Effector CD8-positive, alpha-beta T cell (primary cell): ENCODE measurements around the gene SLC38A1.
"Not testable (repeated sequence)": the region's sequence is repeated elsewhere in the genome, so short reads cannot be mapped to it uniquely, and the experiment has no call there.

Experiments
- DNase-seq: peaks from one replicate; lab custom pipeline; 2025; lab: John Stamatoyannopoulos, UW

Gene SLC38A1

GRCh38 chr12:46164186-46164761 lies 104.6 kb downstream of the SLC38A1 start:
- DNase-seq, result no peak

DNA sequence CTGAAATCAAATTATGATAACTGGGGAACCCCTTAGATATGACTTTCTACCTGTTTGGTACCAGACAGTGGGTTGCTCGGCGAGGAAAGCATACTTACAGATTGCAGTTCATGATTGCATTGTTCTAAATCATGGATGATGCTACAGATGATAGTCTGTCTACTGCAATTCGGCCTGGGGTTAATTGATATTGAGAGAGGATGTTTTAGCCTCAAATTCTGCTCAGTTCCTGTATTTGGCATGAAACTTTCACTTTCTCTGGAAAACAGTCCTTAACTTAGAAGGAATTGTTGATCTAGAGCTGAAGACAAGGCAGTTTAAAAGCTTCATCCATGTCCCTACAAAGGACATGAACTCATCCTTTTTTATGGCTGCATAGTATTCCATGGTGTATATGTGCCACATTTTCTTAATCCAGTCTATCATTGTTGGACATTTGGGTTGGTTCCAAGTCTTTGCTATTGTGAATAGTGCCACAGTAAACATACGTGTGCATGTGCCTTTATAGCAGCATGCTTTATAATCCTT lies 106.2 kb downstream of the SLC38A1 start:
- DNase-seq, result not testable (repeated sequence)

GRCh38 chr12:46160981-46161690 lies 107.7 kb downstream of the SLC38A1 start:
- no peak for DNase-seq

DNA sequence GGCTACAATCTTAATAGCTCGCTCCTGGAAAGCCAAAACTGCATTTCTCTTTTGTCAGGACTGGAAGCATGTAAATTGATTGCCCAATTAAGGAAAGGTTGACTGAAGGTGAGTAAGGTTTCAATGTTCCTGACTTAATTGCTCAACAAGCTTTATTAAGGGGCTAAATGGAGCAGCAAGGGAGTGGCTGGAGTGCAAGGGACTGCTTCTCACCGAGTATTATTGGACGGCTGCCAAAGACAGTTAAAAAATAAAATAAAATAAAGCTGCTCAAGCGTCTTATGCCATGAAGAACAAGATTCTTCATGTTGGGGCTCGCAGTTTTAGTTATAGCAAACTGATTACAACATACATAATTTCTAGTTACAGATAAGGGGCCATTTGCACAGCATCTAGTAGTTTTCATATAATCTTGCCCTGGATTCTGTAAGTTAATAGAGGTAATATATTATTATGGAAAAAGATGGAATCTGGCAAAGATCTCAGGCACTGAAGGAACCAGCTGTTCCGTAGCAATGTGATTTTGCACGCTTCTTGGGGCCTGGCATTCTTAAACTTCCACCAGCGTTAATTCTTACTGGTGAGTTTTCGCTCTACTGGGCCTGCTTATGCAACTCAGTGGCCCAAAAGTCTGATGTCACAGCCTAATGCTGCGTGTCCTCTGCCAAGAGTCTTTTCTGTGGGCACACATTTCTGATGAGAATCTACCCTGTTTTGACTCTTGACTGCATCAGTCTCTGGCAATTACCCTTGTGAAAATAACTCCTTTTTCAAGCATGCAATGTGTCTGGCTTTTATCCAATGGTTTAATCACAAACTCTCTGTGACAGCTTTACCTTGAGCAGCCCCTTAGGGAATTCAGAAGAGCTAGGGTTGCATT lies 108.5 kb downstream of the SLC38A1 start:
- no peak for DNase-seq

GRCh38 chr12:46159309-46159901 lies 109.4 kb downstream of the SLC38A1 start:
- DNase-seq, result no peak

- no peak for DNase-seq
Observed at GRCh38 chr12:46158501-46158900, 110.3 kb downstream of the SLC38A1 start.

DNA sequence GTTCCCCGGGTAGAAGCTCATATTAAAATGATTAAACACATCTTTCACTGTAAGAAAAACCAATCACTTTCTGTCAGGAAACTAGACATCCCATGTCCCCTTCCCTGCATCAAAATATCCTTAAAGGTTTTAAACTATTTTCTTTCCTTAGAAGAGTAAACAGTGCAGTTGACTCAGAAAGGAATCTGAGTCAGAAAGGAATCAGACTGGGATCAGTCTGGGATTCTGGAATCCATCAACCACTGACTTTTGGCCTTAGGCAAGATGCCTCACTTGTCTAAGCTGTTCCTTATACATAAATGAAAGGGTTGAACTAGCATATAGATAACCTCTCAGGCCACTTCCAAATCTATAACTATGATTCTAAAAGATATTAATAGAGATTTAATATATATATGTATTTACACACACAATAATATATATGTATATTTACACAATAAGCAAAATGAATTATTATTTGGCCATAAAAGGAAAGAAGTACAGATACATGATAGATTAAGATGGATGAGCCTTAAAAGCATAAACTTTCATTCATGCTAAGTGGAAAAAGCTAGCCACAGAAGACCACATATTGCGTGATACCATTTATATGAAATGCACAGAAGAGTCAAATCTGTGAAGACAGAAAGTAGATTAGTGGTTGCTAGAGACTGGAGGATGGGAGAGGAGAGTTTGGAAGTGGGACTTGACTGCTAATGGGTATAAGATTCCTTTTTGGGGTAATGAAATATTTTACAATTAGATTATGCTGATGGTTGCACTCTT lies 114.4 kb downstream of the SLC38A1 start:
- no peak for DNase-seq

DNA sequence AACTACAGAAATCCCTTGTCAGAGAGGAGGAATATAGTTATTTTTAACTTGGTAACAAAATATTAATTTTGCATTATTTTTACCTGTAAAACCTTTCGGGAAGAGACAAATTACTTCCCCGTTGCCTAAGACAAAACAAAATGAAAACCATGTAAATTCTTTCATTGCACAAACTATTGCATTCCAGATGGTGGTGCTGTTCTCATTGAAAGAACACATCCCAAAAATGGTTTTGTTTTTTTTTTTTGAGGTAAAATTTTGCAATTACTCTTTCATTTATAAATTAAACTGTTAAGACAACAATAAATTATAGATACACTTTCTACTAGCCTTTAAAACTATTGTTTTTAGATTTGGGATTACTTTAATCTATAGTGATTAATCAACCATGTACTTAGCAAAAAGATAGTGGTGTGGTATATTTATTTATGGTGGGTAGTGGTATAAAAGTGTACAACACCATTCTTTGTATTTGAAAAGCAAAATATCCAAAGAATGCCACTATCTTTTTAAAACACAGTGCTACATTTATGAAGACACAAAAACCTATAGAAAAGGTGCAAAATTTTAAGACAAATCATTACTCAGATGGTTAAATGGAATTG lies 115.5 kb downstream of the SLC38A1 start:
- no peak for DNase-seq

DNA sequence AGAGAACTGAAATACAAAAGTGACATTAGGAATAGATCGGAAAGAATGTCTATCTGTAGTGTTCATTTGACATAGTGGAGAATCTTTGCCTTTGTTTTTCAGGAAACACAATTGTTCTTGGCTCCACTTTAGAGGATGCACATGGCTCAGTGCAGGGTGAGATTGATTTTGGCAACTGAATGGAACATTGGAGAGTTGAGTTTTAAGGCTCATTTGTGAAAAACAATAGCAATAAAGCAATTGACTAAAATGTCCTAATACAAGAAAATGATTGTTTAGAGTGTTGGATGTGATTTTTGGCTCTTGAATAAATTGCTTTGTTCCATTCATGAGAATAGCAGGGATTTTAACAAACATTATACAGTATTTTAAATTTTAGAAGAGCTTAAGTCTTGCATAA lies 116.4 kb downstream of the SLC38A1 start:
- no peak for DNase-seq

DNA sequence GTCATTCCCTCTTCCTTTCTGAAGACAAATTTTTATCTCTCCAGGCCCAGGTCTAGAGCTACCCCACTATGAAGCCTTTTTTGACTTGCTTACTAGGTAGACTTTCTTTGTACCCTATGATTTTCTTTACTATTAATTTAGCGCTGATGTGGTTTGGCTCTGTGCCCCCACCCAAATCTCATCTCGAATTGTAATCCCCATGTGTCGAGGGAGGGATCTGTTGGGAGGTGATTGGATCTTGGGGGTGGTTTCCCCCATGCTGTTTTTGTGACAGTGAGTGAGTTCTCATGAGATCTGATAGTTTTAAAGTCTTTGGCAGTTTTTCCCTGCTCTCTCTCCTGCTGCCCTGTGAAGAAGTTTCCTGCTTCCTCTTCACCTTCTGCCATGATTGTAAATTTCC lies 118.1 kb downstream of the SLC38A1 start:
- DNase-seq, result no peak

GRCh38 chr12:46149905-46150304 lies 118.9 kb downstream of the SLC38A1 start:
- DNase-seq, result no peak

DNA sequence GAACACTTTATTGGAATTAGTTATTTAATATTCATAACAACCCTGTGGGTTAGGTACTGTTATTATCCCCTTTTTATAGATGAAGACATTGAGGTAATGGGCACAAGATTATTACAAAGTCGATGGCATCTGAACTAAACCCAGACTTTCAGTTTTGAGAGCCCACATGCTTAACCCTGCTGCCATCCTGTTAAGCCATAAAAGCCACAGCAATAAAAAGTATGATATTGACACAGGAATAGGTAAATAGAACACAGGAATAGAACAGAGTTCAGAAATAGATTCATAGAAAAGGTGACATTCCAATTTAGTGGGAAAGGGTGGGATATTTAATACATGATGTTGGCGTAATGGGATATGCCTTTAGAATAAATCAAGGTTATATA lies 119.8 kb downstream of the SLC38A1 start:
- no peak for DNase-seq

- no peak for DNase-seq
Observed at GRCh38 chr12:46148327-46149078, 120.3 kb downstream of the SLC38A1 start.

DNA sequence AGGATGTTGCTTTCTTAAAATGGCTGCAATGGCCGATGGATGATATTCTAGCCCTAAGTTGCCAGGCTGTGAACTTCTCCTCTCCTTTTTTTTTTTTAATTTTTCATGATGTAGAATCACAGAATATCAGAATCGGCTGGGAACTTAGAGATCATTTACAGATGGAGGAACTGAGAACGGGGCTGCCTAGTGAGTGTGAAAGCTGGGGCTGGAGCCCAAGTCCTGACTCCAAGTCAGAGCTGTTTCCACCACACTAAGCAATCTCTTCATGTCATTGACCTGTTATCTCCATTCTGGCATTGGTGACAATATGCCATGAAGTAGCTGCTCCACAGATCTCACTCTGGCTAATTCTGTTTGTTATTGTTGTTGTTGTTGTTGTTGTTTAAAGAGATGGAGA lies 121.7 kb downstream of the SLC38A1 start:
- no peak for DNase-seq

GRCh38 chr12:46145881-46146280 lies 123.0 kb downstream of the SLC38A1 start:
- no peak for DNase-seq

DNA sequence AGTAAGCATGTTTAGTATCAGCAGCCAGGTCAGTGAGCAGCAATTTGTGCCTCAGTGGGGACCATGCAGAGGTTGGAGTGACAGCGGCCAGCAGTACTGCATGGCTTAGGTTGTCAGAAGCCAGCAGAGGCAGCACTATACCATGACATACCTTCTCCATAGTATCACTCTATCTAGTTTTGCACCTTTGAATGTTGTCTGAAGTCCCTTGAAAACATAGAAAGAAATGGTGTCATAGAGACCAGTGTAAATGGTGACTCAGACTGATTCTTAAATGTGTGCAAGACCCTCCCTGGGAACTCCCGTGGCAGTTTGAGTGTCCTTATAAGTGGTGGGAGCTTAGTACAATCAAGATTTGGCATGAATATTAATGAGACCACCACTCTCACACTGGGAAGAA lies 124.4 kb downstream of the SLC38A1 start:
- DNase-seq, result no peak

- no peak for DNase-seq
Observed at GRCh38 chr12:46136249-46136648, 132.6 kb downstream of the SLC38A1 start.

GRCh38 chr12:46135750-46136149 lies 133.1 kb downstream of the SLC38A1 start:
- DNase-seq, result no peak

- DNase-seq, result no peak
Observed at GRCh38 chr12:46134852-46135251, 134.0 kb downstream of the SLC38A1 start.

GRCh38 chr12:46134205-46134811 lies 134.5 kb downstream of the SLC38A1 start:
- no peak for DNase-seq
